ENCODE data around the gene NTM.
"Not testable (repeated sequence)": the region's sequence is repeated elsewhere in the genome, so short reads cannot be mapped to it uniquely, and the experiment has no call there.

The NTM gene

GRCh38 chr11:131370090-131370751 is at the start of gene NTM:
Gene NTM (plus strand): TSS chr11:131370615.
- no peak for DNase-seq (ENCODE audit: low read depth)

- DNase-seq (ENCODE audit: low read depth) = no peak
Measured at GRCh38 chr11:131324921-131325570, 45.4 kb upstream of the NTM start.

GRCh38 chr11:131326829-131327228 is 43.6 kb upstream of the NTM start:
- DNase-seq (ENCODE audit: low read depth) = no peak

- no peak for DNase-seq (ENCODE audit: low read depth)
Measured at GRCh38 chr11:131327421-131327820, 43.0 kb upstream of the NTM start.

- DNase-seq (ENCODE audit: low read depth) = no peak
Measured at GRCh38 chr11:131328843-131329242, 41.6 kb upstream of the NTM start.

GRCh38 chr11:131331010-131331409 is 39.4 kb upstream of the NTM start:
- no peak for DNase-seq (ENCODE audit: low read depth)

- no peak for DNase-seq (ENCODE audit: low read depth)
Measured at GRCh38 chr11:131331546-131331945, 38.9 kb upstream of the NTM start.

- DNase-seq (ENCODE audit: low read depth) = no peak
Measured at GRCh38 chr11:131334601-131335000, 35.8 kb upstream of the NTM start.

- not testable (repeated sequence) for DNase-seq (ENCODE audit: low read depth)
Measured at GRCh38 chr11:131341900-131342299, 28.5 kb upstream of the NTM start.

GRCh38 chr11:131342442-131342841 is 28.0 kb upstream of the NTM start:
- not testable (repeated sequence) for DNase-seq (ENCODE audit: low read depth)

- DNase-seq (ENCODE audit: low read depth) = no peak
Measured at GRCh38 chr11:131345406-131345805, 25.0 kb upstream of the NTM start.

- DNase-seq (ENCODE audit: low read depth) = no peak
Measured at GRCh38 chr11:131349368-131350086, 20.9 kb upstream of the NTM start.

- no peak for DNase-seq (ENCODE audit: low read depth)
Measured at GRCh38 chr11:131350872-131351271, 19.5 kb upstream of the NTM start.

GRCh38 chr11:131351848-131352247 is 18.6 kb upstream of the NTM start:
- DNase-seq (ENCODE audit: low read depth) = no peak

- DNase-seq (ENCODE audit: low read depth) = no peak
Measured at GRCh38 chr11:131353766-131354165, 16.6 kb upstream of the NTM start.

- no peak for DNase-seq (ENCODE audit: low read depth)
Measured at GRCh38 chr11:131354251-131354701, 16.1 kb upstream of the NTM start.

- DNase-seq (ENCODE audit: low read depth) = no peak
Measured at GRCh38 chr11:131356206-131356605, 14.2 kb upstream of the NTM start.

- no peak for DNase-seq (ENCODE audit: low read depth)
Measured at GRCh38 chr11:131365329-131365930, 5.0 kb upstream of the NTM start.

- no peak for DNase-seq (ENCODE audit: low read depth)
Measured at GRCh38 chr11:131370901-131371790, 731 bp downstream of the NTM start.

GRCh38 chr11:131371791-131372104 is 1.3 kb downstream of the NTM start:
- no peak for DNase-seq (ENCODE audit: low read depth)

- DNase-seq (ENCODE audit: low read depth) = no peak
Measured at GRCh38 chr11:131372234-131372962, 2.0 kb downstream of the NTM start.

All from activated T-helper 1 cell treated with Interleukin-2 at 50 U/mL for 16 hours (primary cell).